Activated effector memory CD4-positive, alpha-beta T cell treated with anti-CD3 and anti-CD28 coated beads, Interleukin-2, amount 50 U/mL, for 16 hours (primary cell): ENCODE measurements around the gene ZC3H7B.
A peak's percentile ranks its signal among the peaks of the same experiment; 100 is the strongest.
"Not testable (repeated sequence)": the region's sequence is repeated elsewhere in the genome, so short reads cannot be mapped to it uniquely, and the experiment has no call there.

Source experiments
- DNase-seq: peaks from one replicate; pipeline ENCODE4 v3.0.0-alpha.2; 2020

The ZC3H7B gene

GRCh38 chr22:41288245-41288946, 12.9 kb upstream of the ZC3H7B start:
- DNase-seq, result no peak

- no peak for DNase-seq
Measured at GRCh38 chr22:41289671-41290070, 11.7 kb upstream of the ZC3H7B start.

- DNase-seq, result no peak
Measured at GRCh38 chr22:41290262-41291221, 10.8 kb upstream of the ZC3H7B start.

- DNase-seq, result not testable (repeated sequence)
Measured at GRCh38 chr22:41294816-41295215, 6.5 kb upstream of the ZC3H7B start.

- no peak for DNase-seq
Measured at GRCh38 chr22:41296826-41297667, 4.3 kb upstream of the ZC3H7B start.

- DNase-seq, result no peak
Measured at GRCh38 chr22:41300661-41301060, 664 bp upstream of the ZC3H7B start.

GRCh38 chr22:41302021-41302767, 869 bp downstream of the ZC3H7B start:
- peak; percentile 65 for DNase-seq

GRCh38 chr22:41302811-41303210, 1.5 kb downstream of the ZC3H7B start:
- DNase-seq, result no peak

- DNase-seq, result no peak
Measured at GRCh38 chr22:41305646-41306045, 4.3 kb downstream of the ZC3H7B start.

GRCh38 chr22:41308054-41308453, 6.7 kb downstream of the ZC3H7B start:
- DNase-seq, result no peak

- no peak for DNase-seq
Measured at GRCh38 chr22:41308544-41308947, 7.2 kb downstream of the ZC3H7B start.

GRCh38 chr22:41310336-41310735, 9.0 kb downstream of the ZC3H7B start:
- DNase-seq, result no peak

- no peak for DNase-seq
Measured at GRCh38 chr22:41311487-41311886, 10.2 kb downstream of the ZC3H7B start.

GRCh38 chr22:41314821-41315220, 13.5 kb downstream of the ZC3H7B start:
- DNase-seq, result no peak

GRCh38 chr22:41315586-41315985, 14.3 kb downstream of the ZC3H7B start:
- DNase-seq, result no peak

GRCh38 chr22:41320416-41321240, 19.3 kb downstream of the ZC3H7B start:
- no peak for DNase-seq

GRCh38 chr22:41324821-41325528, 23.6 kb downstream of the ZC3H7B start:
- DNase-seq, result no peak

GRCh38 chr22:41327124-41327523, 25.8 kb downstream of the ZC3H7B start:
- DNase-seq, result no peak

- DNase-seq, result no peak
Measured at GRCh38 chr22:41330169-41330568, 28.8 kb downstream of the ZC3H7B start.

GRCh38 chr22:41332217-41332939, 31.1 kb downstream of the ZC3H7B start:
- no peak for DNase-seq
